Activated T-helper 1 cell treated with anti-CD3 and anti-CD28 coated beads, Interleukin-2, amount 50 U/mL, for 16 hours (primary cell): ENCODE measurements around the gene NUP62CL.

Experiments
- DNase-seq, 2 donors: peaks; one replicate each; pipeline ENCODE4 v3.0.0-alpha.2; 2020; ENCODE audit warnings: low read depth in 1 of 2, low spot score in 1 of 2

The NUP62CL gene

DNA sequence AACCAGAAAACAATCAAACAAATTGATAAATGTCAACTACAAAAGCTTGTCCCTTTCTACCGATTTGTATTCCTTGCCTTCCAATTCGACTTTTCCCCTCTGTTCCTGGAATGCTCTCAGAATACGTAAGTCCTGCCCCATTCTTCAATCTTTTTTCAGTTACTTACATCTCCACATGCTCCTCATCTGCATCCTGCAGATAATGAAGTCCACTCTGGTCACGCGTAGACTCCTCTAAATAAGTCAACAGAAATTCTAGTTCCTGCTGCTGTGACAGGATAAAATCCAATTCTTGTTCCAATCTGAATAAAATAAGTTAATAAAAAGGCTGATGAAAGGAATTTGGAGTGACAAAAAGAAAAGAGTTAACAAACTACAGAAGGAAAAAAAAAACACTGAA lies 53.2 kb downstream of the NUP62CL start:
- no peak for DNase-seq

GRCh38 chrX:107146670-107147069 lies 59.6 kb downstream of the NUP62CL start:
- DNase-seq = no peak

- no peak for DNase-seq
These were observed 70.3 kb downstream of the NUP62CL start for GRCh38 chrX:107135965-107136307.

DNA sequence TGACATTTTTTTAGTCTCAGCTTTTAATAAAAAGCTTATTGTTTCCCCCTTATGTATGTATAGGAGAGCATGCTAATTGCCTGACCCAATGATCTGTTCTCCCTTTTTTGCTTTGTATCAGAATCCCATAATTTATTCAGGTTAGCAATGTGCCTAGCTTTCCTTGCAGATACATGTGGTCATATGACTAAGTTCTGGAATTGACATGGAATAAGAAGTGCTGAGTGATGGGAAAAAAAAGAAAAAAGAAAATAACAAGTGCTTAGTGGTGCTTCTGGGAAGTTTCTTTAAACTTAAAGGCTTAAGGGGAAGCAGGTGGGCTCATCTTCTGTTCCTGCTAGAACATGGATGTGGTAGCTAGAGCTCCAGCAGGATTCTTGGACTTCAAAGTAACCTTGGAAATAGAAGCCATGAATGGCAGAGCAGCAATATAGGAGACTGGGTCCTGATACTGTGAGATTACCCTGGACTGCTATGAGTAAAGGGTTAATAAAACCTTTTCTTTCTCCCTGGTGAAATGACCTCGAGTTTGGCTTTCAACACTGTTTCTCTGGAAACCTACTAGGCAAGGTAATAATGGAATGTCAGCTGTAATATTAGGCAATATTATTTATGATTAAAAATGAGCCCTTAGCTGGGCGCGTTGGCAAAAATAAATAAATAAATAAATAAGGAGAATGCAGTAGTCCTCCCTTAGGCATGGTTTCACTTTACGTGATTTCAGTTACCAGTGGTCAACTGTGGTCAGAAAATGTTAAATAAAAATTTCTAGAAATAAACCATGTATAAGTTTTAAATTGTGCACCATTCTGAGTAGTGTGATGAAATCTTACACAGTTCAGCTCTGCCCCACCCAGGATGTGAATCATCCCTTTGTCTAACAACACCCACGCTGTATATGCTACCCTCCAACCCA lies 70.9 kb downstream of the NUP62CL start:
- no peak for DNase-seq

DNA sequence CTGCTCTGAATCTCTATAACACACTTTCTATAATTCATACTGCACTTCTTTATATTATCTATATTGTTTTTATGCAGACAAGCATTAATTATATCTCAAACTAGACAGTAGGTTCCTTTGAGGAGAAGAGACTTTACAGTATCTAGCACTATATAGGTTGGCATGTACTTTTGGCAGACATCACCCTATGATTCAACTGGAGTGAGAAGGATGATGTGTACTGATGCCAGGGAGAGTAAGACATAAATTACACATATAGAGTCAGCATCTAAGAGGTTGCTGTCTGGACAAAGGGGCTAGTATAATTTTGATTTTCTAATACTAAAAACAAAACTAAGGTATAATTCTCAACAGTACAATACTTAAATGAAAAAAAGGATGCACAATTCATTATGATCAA lies 82.5 kb downstream of the NUP62CL start:
- no peak for DNase-seq

DNA sequence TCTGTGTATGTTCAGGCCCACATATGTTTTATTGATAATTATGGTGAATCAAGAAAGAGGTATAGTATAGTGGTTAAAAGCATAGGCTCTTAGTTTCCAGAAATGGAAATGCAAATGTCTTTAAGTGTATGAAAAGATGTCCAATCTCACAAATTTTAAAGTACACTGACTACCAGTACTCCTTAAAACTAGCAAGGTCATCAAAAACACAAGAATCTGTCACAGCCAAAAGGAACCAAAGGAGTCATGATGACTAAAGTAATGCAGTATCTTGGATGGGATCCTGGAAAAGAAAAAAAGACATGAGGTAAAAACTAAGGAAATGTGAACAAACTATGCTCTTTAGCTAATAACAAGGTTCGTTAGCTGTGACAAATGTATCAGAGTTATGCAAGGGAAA lies 87.0 kb downstream of the NUP62CL start:
- no peak for DNase-seq

GRCh38 chrX:107118322-107119147 lies 87.7 kb downstream of the NUP62CL start, which contains the start of gene RBM41:
RBM41 (minus strand) TSS chrX:107118822; CDS start chrX:107118773, 49 bp downstream.
- DNase-seq = peak; percentile 26 to 44

DNA sequence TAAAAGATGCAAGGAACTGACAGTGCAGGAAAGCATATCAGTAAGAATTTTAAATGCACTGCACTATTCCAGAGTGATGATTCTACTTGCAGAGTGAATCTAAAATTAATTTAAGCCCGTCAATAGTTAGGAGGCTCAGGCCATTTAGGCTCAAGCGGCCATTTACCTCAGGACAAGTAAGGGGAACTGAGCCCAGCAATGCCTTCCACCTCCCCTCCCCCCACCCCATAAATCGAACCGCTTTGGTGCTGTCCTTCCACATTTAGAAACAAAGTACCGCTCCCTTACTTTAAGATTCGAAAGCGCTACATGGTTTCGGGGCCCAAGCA lies 88.3 kb downstream of the NUP62CL start:
- DNase-seq = no peak

DNA sequence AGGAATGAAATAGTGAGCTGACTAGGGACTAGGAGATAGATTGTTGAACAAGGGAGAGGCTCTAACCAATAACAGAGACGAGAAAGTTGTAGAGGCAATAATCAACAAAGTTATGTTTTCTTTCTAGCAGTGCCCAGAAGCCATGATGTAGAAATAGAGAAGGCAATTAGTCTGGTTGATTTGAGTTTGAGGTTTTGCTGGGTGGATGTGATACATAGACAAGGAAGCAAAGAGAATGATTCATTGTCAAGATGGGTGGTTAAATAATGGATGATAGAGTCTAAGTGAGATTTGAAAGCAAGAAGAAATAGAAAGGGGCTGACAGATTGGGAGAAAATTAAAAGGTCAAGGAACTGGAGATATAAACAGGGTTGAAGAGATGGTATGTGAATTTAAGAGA lies 98.8 kb downstream of the NUP62CL start:
- DNase-seq = no peak

GRCh38 chrX:107102980-107103379 lies 103.3 kb downstream of the NUP62CL start:
- no peak for DNase-seq

- DNase-seq = no peak
These were observed 130.1 kb downstream of the NUP62CL start for GRCh38 chrX:107076158-107076557.
